ENCODE measurements around the gene SLC6A5. TPM values are rescaled to one million over a fixed set of nuclear protein-coding genes. Genes with fewer than 3 reads are reported as not detected.

SLC6A5 gene
- polyA plus RNA-seq, 1 of the 3 experiments (the other 2 are of a cell fraction) = not detected

GRCh38 chr11:20661445-20661844, 62.0 kb downstream of the SLC6A5 start (continued):
- no peak for TF ChIP-seq PBX3 (IDR thresholded peaks at IDR 0.05)

DNA sequence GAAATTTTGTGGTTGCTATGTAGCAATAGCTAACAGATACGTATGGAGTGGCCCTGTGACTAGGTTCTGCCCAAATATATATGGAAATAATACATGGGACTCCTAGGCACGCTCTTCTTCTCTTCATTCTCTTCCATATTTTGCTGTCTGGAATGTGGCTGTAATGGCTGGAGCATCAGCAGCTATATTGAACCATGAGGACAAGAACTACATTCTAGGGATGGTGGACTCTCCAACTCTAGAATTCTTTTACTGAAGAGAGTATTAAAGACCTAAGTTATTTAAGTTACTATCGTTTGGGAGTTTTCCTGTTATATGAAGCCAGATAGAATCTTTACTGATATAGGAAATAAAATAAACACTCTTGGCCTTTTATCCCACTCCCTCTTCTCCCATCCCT, 62.4 kb downstream of the SLC6A5 start:
- 18% methylated on average over 3 of the region's 3 CpGs for WGBS (ENCODE audit: low lambda C conversion rate)
- no peaks in the 10 kb centered on the region for H4K20me1 ChIP-seq (ENCODE audit: insufficient read depth)
- no peak overlapping the region for H3K4me3 ChIP-seq (ENCODE audit: low read depth in 2 of 2, low read length in 1 of 2)
- no peak overlapping the region for H3K9ac ChIP-seq
- no peak overlapping the region for H3K4me2 ChIP-seq
- no peaks in the 10 kb centered on the region for H3K9me2 ChIP-seq
- TF ChIP-seq NFIC (IDR thresholded peaks at IDR 0.05; ENCODE audit: borderline replicate concordance) = no peak
- no peak for TF ChIP-seq ELF1 (IDR thresholded peaks at IDR 0.05)
- TF ChIP-seq USF2 (IDR thresholded peaks at IDR 0.05; ENCODE audit: borderline replicate concordance, low read depth, low read length) = no peak
- no peak for TF ChIP-seq RFX5 (IDR thresholded peaks at IDR 0.05; ENCODE audit: low read length)
- TF ChIP-seq EP300 (IDR thresholded peaks at IDR 0.05; ENCODE audit: borderline replicate concordance in 1 of 2, low read depth in 1 of 2, low read length in 1 of 2) = no peak
- no peak for TF ChIP-seq CHD2 (IDR thresholded peaks at IDR 0.05; ENCODE audit: low read length, partially characterized antibody)
- TF ChIP-seq, protein P1, sequence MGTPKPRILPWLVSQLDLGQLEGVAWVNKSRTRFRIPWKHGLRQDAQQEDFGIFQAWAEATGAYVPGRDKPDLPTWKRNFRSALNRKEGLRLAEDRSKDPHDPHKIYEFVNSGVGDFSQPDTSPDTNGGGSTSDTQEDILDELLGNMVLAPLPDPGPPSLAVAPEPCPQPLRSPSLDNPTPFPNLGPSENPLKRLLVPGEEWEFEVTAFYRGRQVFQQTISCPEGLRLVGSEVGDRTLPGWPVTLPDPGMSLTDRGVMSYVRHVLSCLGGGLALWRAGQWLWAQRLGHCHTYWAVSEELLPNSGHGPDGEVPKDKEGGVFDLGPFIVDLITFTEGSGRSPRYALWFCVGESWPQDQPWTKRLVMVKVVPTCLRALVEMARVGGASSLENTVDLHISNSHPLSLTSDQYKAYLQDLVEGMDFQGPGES (IDR thresholded peaks at IDR 0.05; ENCODE audit: low read depth, low read length) = no peak
- TF ChIP-seq, protein P2, sequence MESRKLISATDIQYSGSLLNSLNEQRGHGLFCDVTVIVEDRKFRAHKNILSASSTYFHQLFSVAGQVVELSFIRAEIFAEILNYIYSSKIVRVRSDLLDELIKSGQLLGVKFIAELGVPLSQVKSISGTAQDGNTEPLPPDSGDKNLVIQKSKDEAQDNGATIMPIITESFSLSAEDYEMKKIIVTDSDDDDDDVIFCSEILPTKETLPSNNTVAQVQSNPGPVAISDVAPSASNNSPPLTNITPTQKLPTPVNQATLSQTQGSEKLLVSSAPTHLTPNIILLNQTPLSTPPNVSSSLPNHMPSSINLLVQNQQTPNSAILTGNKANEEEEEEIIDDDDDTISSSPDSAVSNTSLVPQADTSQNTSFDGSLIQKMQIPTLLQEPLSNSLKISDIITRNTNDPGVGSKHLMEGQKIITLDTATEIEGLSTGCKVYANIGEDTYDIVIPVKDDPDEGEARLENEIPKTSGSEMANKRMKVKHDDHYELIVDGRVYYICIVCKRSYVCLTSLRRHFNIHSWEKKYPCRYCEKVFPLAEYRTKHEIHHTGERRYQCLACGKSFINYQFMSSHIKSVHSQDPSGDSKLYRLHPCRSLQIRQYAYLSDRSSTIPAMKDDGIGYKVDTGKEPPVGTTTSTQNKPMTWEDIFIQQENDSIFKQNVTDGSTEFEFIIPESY (IDR thresholded peaks at IDR 0.05; ENCODE audit: borderline replicate concordance, low read depth) = no peak
- TF ChIP-seq GABPA (IDR thresholded peaks at IDR 0.05; ENCODE audit: low read depth) = no peak
- no peak for TF ChIP-seq POLR2AphosphoS5 (IDR thresholded peaks at IDR 0.05; ENCODE audit: low read depth, low read length)
- TF ChIP-seq JUND (IDR thresholded peaks at IDR 0.05) = no peak
- TF ChIP-seq, protein P3, sequence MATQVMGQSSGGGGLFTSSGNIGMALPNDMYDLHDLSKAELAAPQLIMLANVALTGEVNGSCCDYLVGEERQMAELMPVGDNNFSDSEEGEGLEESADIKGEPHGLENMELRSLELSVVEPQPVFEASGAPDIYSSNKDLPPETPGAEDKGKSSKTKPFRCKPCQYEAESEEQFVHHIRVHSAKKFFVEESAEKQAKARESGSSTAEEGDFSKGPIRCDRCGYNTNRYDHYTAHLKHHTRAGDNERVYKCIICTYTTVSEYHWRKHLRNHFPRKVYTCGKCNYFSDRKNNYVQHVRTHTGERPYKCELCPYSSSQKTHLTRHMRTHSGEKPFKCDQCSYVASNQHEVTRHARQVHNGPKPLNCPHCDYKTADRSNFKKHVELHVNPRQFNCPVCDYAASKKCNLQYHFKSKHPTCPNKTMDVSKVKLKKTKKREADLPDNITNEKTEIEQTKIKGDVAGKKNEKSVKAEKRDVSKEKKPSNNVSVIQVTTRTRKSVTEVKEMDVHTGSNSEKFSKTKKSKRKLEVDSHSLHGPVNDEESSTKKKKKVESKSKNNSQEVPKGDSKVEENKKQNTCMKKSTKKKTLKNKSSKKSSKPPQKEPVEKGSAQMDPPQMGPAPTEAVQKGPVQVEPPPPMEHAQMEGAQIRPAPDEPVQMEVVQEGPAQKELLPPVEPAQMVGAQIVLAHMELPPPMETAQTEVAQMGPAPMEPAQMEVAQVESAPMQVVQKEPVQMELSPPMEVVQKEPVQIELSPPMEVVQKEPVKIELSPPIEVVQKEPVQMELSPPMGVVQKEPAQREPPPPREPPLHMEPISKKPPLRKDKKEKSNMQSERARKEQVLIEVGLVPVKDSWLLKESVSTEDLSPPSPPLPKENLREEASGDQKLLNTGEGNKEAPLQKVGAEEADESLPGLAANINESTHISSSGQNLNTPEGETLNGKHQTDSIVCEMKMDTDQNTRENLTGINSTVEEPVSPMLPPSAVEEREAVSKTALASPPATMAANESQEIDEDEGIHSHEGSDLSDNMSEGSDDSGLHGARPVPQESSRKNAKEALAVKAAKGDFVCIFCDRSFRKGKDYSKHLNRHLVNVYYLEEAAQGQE (IDR thresholded peaks at IDR 0.05; ENCODE audit: low read depth, low read length) = no peak
- no peak for TF ChIP-seq FOXJ3 (CRISPR knock-in tag; IDR thresholded peaks at IDR 0.05)
- H2AFZ ChIP-seq (ENCODE audit: low read depth) = no peak overlapping the region
- H3K27ac ChIP-seq (ENCODE audit: low read depth in 2 of 2, low read length in 1 of 2) = no peak overlapping the region
- no peaks in the 10 kb centered on the region for H3K79me2 ChIP-seq (ENCODE audit: insufficient read depth)
- peaks cover 0 to 3% of the 10 kb centered on the region in 2 experiments; a peak in 1 of 4 replicates for H3K4me1 ChIP-seq (ENCODE audit: control insufficient read depth in 1 of 2, insufficient read depth in 2 of 2, low read depth in 1 of 2, low read length in 1 of 2)
- no peaks in the 10 kb centered on the region for H3K27me3 ChIP-seq (ENCODE audit: insufficient read depth)
- ChIA-PET CTCF (interaction anchor here (1.1 to 3.2 kb wide), 2 partner anchors 9 to 13 kb away, joined by 6 to 25 read pairs; no protein-coding TSS in a partner anchor), POLR2A (no interaction called here)
- no peaks in the 10 kb centered on the region for H3K36me3 ChIP-seq (replicated peaks in 1 of 2; ENCODE audit: control insufficient read depth in 1 of 2, insufficient read depth in 2 of 2, low read length in 1 of 2)
- no peak for DNase-seq
- H3K9me3 ChIP-seq = no peaks in the 10 kb centered on the region
- no peaks in the 10 kb centered on the region for H3F3A ChIP-seq (replicated peaks; ENCODE audit: insufficient read depth)

Measured in SK-N-SH (cell line).